22Rv1 (cell line): ENCODE data around the gene TNPO3.

Experiments used
- CTCF ChIP-seq: fragments of 450-650 bp; IDR thresholded peaks from 2 replicates; pipeline ENCODE4 v1.5.1; 2017; ENCODE audit warnings: mild to moderate bottlenecking
- ZFX ChIP-seq: fragments of 450-650 bp; IDR thresholded peaks from 2 replicates; pipeline ENCODE4 v1.6.1; 2017; ENCODE audit warnings: antibody characterized with exemption, borderline replicate concordance

GRCh38 chr7:128928159-128928813 lies 126.6 kb downstream of the TNPO3 start:
- TF ChIP-seq CTCF (no peak), ZFX (no peak)
